GM19328 (cell line): Measurements from ENCODE around the gene ITGA1.
"Not testable (repeated sequence)": the region's sequence is repeated elsewhere in the genome, so short reads cannot be mapped to it uniquely, and the experiment has no call there.

Source experiments
- ATAC-seq: cut with Tn5 transposase; IDR thresholded peaks from one replicate; pipeline ENCODE4 v1.9.1; 2021; ENCODE audit warnings: mild to moderate bottlenecking, moderate library complexity; ENCODE audit not compliant: unreplicated experiment

The ITGA1 gene

GRCh38 chr5:52947208-52947607 lies 159.5 kb downstream of the ITGA1 start:
- ATAC-seq = no peak

DNA sequence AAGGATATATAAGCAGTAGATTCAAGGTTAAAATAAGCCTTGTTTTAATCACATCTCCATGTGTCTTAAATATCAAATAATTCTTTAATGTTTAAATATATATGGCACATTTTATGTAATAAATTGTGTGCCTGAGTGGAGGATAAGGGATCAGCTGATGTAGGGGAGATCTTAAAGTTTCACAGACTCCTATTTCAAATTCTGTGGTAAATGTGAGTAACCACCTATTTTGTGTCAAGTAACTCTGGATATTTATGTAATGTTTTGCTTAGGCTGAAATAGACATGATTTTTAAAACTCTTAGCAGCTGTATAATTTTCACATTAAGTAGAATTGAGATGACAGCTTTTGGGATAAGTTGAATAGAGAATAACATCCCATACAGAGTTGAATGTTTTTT lies 160.1 kb downstream of the ITGA1 start:
- no peak for ATAC-seq

DNA sequence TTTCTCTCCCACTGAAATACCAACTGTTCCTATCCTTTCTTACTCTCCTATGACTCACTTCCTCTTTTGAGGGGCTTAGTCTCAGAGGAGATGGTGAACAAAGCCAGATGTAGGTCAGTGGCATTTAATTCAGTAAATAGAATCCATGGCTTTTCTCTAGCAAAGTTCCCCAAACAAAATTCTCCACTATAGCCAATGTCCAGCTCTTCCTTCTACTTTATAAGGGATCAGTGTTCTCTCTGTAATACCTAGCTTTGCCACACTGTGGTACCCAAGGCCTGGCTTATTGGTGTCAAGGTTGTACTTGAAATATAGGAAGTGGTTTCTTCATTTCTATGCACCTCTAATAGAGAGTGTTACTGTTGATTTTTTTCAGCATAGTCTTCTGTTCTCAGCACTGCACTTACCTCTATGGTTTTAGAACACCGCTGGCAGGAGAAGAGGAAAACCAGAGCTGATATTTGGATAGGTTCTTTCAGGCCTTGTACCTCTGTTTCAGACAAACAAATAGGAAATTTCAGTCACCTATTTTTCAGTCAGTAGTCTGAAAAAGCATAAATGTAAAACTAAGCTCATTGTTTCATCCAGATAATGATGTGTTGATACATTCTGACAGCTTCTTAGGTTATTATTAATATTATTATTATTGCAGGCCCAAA lies 160.8 kb downstream of the ITGA1 start:
- ATAC-seq = peak; percentile 97

GRCh38 chr5:52950686-52951085 lies 163.0 kb downstream of the ITGA1 start:
- no peak for ATAC-seq

DNA sequence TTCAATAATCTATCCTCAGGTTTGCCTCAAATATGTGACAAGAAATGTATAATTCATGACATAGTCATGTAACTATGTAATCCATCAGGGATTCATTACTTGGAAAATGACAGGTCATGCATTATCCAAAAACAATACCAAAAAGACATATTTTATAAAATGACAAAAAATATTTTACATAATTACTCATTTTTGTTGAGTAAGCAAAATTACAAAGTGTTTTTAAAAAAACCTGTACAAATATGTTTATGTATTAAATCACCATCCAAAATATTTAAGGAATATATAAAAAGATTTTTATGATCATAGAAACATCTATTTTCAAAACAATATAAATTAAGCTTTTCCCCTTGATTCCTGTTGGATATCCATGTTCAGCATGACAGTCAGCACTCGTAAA lies 164.8 kb downstream of the ITGA1 start:
- ATAC-seq = no peak

DNA sequence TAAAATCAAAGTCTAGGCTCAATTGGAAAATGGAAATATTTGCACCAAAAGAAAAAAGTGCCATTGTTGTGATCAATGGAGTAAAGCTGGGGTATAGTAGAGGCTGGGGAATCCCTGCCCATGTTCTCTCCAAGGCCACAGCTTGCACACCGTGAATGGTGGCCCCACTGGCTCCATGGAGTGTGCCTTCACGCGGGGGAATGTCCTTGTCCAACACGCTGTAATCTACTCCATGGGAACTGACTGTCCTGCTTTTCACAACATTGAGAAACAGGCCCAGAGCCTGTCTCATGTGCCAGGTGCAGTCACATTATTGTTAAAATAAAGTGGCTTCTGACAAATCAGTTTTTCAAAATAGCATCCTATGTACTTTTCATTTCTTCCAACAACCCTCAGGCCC lies 168.3 kb downstream of the ITGA1 start:
- no peak for ATAC-seq

DNA sequence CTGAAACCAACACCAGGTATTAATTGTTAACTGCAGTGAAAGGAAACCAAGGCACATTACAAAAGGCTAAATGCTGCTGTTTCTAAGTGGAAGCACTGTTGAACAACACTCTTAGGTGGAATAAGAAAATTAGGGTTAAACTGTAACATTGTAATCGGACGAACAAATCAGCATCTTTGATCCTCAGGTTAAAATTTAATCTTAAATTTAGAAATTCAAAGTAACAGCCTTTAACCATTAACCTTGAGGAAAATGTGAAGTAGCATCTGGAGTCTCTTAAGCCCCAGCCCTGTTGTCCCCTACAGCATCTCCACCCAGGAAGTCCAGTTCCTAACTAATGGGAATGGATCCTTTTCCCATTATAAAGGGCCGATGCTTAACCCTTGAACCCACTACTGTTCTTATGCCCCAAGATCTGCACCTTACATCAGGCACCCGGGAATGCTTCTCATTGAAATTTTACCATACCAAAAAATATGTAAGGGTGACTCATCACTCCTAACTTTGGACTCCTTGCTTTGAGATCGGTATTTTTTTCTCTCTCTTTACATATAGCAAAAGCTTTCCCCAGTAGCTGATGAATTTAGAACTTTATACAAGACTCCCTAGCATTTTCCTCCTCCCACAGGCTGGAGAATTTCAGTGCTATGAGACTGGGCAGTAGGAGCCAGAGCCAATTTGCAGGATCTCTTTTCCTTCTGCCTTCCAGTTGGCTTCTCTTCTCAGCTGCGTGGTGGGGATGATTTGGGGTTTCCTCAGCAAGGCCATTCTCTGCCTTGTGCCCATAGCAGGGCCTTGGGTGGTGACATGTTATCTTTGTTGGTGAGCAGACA lies 169.4 kb downstream of the ITGA1 start:
- no peak for ATAC-seq

DNA sequence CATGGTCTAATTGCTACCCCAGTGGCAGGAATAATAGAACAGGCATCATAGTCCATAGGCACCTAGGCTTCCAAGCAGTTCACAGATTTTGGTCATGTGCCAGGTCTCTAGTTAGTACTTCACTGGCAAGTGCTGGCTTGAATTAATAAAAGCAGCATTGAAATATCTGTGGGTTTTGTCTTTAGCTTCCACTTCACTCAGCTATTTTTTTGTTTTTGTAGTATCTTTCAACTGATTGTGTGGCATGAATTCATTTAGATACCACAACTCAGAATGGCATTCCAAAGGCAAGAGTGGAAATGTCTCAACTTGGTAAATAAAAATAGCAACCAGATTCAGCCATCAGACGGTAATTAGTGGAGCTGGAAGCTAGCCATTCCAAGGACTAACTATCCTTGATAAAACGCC lies 173.6 kb downstream of the ITGA1 start:
- ATAC-seq = no peak

- ATAC-seq = no peak
Measured at GRCh38 chr5:52963636-52964035, 175.9 kb downstream of the ITGA1 start.

DNA sequence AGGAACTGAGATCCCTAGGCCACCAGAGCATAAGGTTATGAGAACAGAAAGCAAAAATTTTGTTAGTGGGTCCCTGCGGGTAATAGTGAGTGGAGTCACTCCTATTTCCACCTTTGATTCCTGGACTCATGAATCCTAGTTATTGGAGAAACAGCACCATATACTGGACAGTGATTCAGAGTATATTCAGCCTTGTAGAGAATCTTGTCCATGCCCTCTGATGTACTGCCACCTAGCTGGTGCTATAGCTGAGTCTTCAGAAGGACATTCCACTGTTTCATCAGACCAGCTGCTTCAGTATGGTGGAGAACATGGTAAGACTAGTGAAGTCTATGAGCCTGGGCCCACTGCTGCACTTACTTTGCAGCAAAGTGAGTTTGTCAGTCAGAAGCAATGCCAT lies 176.4 kb downstream of the ITGA1 start:
- no peak for ATAC-seq

DNA sequence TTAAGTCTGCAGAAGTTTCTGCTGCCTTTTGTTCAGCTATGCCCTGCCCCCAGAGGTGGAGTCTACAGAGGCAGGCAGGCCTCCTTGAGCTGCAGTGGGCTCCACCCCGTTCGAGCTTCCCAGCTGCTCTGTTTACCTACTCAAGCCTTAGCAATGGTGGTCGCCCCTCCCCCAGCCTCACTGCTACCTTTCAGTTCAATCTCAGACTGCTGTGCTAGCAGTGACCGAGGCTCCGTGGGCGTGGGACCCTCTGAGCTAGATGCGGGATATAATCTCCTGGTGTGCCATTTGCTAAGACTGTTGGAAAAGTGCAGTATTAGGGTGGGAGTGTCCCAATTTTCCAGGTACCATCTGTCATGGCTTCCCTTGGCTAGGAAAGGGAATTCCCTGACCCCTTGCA lies 188.4 kb downstream of the ITGA1 start:
- not testable (repeated sequence) for ATAC-seq

- no peak for ATAC-seq
Measured at GRCh38 chr5:52977264-52977897, 189.7 kb downstream of the ITGA1 start.

DNA sequence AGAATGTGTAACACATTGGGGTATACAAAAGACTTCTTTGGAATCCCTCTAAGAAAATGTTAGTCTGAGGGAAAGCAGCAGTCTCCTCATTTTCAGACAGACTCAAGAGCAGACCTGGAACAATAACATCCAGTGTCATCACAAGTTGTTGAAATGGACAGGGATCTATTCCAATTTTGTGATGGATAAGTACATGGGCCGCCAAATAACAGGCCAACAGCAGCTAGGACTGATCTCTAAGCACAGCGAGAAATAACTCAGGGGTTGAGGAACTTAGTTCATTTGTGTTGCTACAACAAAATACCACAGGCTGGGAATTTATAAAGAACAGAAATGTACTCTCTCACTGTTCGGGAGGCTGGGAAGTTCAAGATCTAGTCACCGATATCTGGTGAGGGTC lies 193.8 kb downstream of the ITGA1 start:
- no peak for ATAC-seq

- no peak for ATAC-seq
Measured at GRCh38 chr5:52983731-52984636, 196.3 kb downstream of the ITGA1 start.

- no peak for ATAC-seq
Measured at GRCh38 chr5:52985306-52985705, 197.6 kb downstream of the ITGA1 start.

GRCh38 chr5:52987711-52988331 lies 200.1 kb downstream of the ITGA1 start:
- ATAC-seq = no peak

GRCh38 chr5:52988335-52989024 lies 200.8 kb downstream of the ITGA1 start:
- no peak for ATAC-seq

DNA sequence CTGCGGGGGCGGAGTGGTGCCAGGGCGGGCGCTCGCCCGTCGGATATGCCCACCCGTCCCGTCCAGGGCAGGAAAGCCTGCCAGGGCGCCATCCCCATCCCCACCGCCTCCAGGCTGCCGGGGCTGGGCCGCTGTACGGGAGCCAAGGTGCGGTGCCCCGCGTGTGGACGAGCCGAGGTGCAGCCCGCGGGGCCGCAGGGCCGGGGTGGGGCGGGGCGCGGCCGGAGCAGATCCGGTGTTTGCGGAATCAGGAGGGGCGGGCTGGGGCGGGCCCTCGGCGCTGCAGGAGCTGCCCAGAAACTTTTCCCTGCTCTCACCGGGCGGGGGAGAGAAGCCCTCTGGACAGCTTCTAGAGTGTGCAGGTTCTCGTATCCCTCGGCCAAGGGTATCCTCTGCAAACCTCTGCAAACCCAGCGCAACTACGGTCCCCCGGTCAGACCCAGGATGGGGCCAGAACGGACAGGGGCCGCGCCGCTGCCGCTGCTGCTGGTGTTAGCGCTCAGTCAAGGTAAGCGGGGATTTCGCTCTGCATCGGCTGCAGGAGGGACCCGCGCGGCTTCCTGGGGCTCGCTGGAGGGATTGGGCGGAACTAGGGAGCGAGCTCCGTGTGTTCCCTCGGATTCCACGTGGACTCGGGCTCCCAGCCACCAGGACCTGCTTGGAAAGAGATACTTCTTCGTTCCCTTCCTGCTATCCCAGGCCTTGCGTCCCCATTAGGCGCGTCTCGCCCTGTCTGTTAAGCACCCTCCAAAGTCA lies 201.5 kb downstream of the ITGA1 start, which contains the start of gene ITGA2:
Gene ITGA2, plus strand, starts transcription at position 328 of the 756 bp plus-strand sequence. Its CDS starts 117 bp downstream, at position 445.
- ATAC-seq = no peak
